ENCODE measurements around the gene NUPR2. TPM values are rescaled to one million over a fixed set of nuclear protein-coding genes. Genes with fewer than 3 reads are reported as not detected.
A peak's percentile ranks its signal among the peaks of the same experiment; 100 is the strongest.
"Not testable (repeated sequence)": the region's sequence is repeated elsewhere in the genome, so short reads cannot be mapped to it uniquely, and the experiment has no call there.

NUPR2 gene
- 1.0 TPM for total RNA-seq

- Histone ChIP-seq H3K36me3 (ENCODE audit: control insufficient read depth in 3 of 3, insufficient read depth in 3 of 3, low read length in 3 of 3) (no peaks in the 10 kb centered on the region), H3K4me1 (ENCODE audit: control insufficient read depth in 3 of 3, insufficient read depth in 3 of 3, low read length in 3 of 3) (no peaks in the 10 kb centered on the region), H3K27me3 (ENCODE audit: control insufficient read depth in 3 of 3, insufficient read depth in 3 of 3, low read length in 3 of 3) (peaks cover 12 to 18% (median 13%) of the 10 kb centered on the region in 3 donors), H3K9ac (ENCODE audit: low read depth in 1 of 3, low read length in 3 of 3) (peak within 1 kb of the TSS in 1 of 3 donors; percentile 16), H3K9me3 (ENCODE audit: control insufficient read depth in 3 of 3, low read length in 3 of 3) (no peaks in the 10 kb centered on the region), H3K4me3 (ENCODE audit: low read length in 3 of 3) (no peak within 1 kb of the TSS), H3K27ac (ENCODE audit: low read depth, low read length) (no peak within 1 kb of the TSS)
Measured at GRCh38 chr7:56115852-56116538, at the start of gene NUPR2. Gene NUPR2 (minus strand): TSS chr7:56116417. CDS start chr7:56116314, 103 bp downstream.

GRCh38 chr7:56157238-56157790, 41.1 kb upstream of the NUPR2 start:
- no peaks in the 10 kb centered on the region for H3K4me1 ChIP-seq (ENCODE audit: control insufficient read depth in 3 of 3, insufficient read depth in 3 of 3, low read length in 3 of 3)

GRCh38 chr7:56131062-56131461, 14.8 kb upstream of the NUPR2 start:
- H3K4me3 ChIP-seq (ENCODE audit: low read length in 3 of 3); H3K9ac ChIP-seq (ENCODE audit: low read depth in 1 of 3, low read length in 3 of 3); H3K36me3 ChIP-seq (ENCODE audit: control insufficient read depth in 3 of 3, insufficient read depth in 3 of 3, low read length in 3 of 3); H3K4me1 ChIP-seq (ENCODE audit: control insufficient read depth in 3 of 3, insufficient read depth in 3 of 3, low read length in 3 of 3); H3K27me3 ChIP-seq (ENCODE audit: control insufficient read depth in 3 of 3, insufficient read depth in 3 of 3, low read length in 3 of 3); H3K27ac ChIP-seq (ENCODE audit: low read depth, low read length); H3K9me3 ChIP-seq (ENCODE audit: control insufficient read depth in 3 of 3, low read length in 3 of 3): not testable (repeated sequence)

More at GRCh38 chr7:56157238-56157790, 41.1 kb upstream of the NUPR2 start:
- no peaks in the 10 kb centered on the region for H3K27me3 ChIP-seq (ENCODE audit: control insufficient read depth in 3 of 3, insufficient read depth in 3 of 3, low read length in 3 of 3)
- no peak overlapping the region for H3K27ac ChIP-seq (ENCODE audit: low read depth, low read length)
- no peak overlapping the region for H3K4me3 ChIP-seq (ENCODE audit: low read length in 3 of 3)
- H3K36me3 ChIP-seq (ENCODE audit: control insufficient read depth in 3 of 3, insufficient read depth in 3 of 3, low read length in 3 of 3): no peaks in the 10 kb centered on the region
- H3K9ac ChIP-seq (ENCODE audit: low read depth in 1 of 3, low read length in 3 of 3): no peak overlapping the region
- peaks cover 0 to 3% (median 3%) of the 10 kb centered on the region in 3 donors for H3K9me3 ChIP-seq (ENCODE audit: control insufficient read depth in 3 of 3, low read length in 3 of 3)

GRCh38 chr7:56127241-56127975, 11.2 kb upstream of the NUPR2 start:
- H3K27me3 ChIP-seq (ENCODE audit: control insufficient read depth in 3 of 3, insufficient read depth in 3 of 3, low read length in 3 of 3): no peaks in the 10 kb centered on the region
- no peak overlapping the region for H3K9ac ChIP-seq (ENCODE audit: low read depth in 1 of 3, low read length in 3 of 3)
- H3K9me3 ChIP-seq (ENCODE audit: control insufficient read depth in 3 of 3, low read length in 3 of 3): no peaks in the 10 kb centered on the region
- H3K4me1 ChIP-seq (ENCODE audit: control insufficient read depth in 3 of 3, insufficient read depth in 3 of 3, low read length in 3 of 3): no peaks in the 10 kb centered on the region
- no peak overlapping the region for H3K4me3 ChIP-seq (ENCODE audit: low read length in 3 of 3)
- no peak overlapping the region for H3K27ac ChIP-seq (ENCODE audit: low read depth, low read length)
- H3K36me3 ChIP-seq (ENCODE audit: control insufficient read depth in 3 of 3, insufficient read depth in 3 of 3, low read length in 3 of 3): no peaks in the 10 kb centered on the region

- Histone ChIP-seq H3K4me1 (ENCODE audit: control insufficient read depth in 3 of 3, insufficient read depth in 3 of 3, low read length in 3 of 3) (no peaks in the 10 kb centered on the region), H3K27ac (ENCODE audit: low read depth, low read length) (no peak overlapping the region), H3K9me3 (ENCODE audit: control insufficient read depth in 3 of 3, low read length in 3 of 3) (no peaks in the 10 kb centered on the region), H3K27me3 (ENCODE audit: control insufficient read depth in 3 of 3, insufficient read depth in 3 of 3, low read length in 3 of 3) (no peaks in the 10 kb centered on the region), H3K9ac (ENCODE audit: low read depth in 1 of 3, low read length in 3 of 3) (no peak overlapping the region), H3K36me3 (ENCODE audit: control insufficient read depth in 3 of 3, insufficient read depth in 3 of 3, low read length in 3 of 3) (no peaks in the 10 kb centered on the region), H3K4me3 (ENCODE audit: low read length in 3 of 3) (no peak overlapping the region)
Measured at GRCh38 chr7:56125831-56126230, 9.6 kb upstream of the NUPR2 start.

- Histone ChIP-seq H3K4me3 (ENCODE audit: low read length in 3 of 3) (no peak overlapping the region), H3K27ac (ENCODE audit: low read depth, low read length) (no peak overlapping the region), H3K36me3 (ENCODE audit: control insufficient read depth in 3 of 3, insufficient read depth in 3 of 3, low read length in 3 of 3) (no peaks in the 10 kb centered on the region), H3K9ac (ENCODE audit: low read depth in 1 of 3, low read length in 3 of 3) (no peak overlapping the region), H3K27me3 (ENCODE audit: control insufficient read depth in 3 of 3, insufficient read depth in 3 of 3, low read length in 3 of 3) (no peaks in the 10 kb centered on the region), H3K9me3 (ENCODE audit: control insufficient read depth in 3 of 3, low read length in 3 of 3) (no peaks in the 10 kb centered on the region), H3K4me1 (ENCODE audit: control insufficient read depth in 3 of 3, insufficient read depth in 3 of 3, low read length in 3 of 3) (no peaks in the 10 kb centered on the region)
Measured at GRCh38 chr7:56124981-56125380, 8.8 kb upstream of the NUPR2 start.

- no peak overlapping the region for H3K27ac ChIP-seq (ENCODE audit: low read depth, low read length)
- peaks cover 5 to 7% (median 5%) of the 10 kb centered on the region in 3 donors for H3K27me3 ChIP-seq (ENCODE audit: control insufficient read depth in 3 of 3, insufficient read depth in 3 of 3, low read length in 3 of 3)
- H3K9ac ChIP-seq (ENCODE audit: low read depth in 1 of 3, low read length in 3 of 3): no peak overlapping the region
- H3K36me3 ChIP-seq (ENCODE audit: control insufficient read depth in 3 of 3, insufficient read depth in 3 of 3, low read length in 3 of 3): no peaks in the 10 kb centered on the region
- H3K4me1 ChIP-seq (ENCODE audit: control insufficient read depth in 3 of 3, insufficient read depth in 3 of 3, low read length in 3 of 3): no peaks in the 10 kb centered on the region
- no peaks in the 10 kb centered on the region for H3K9me3 ChIP-seq (ENCODE audit: control insufficient read depth in 3 of 3, low read length in 3 of 3)
- H3K4me3 ChIP-seq (ENCODE audit: low read length in 3 of 3): no peak overlapping the region
Measured at GRCh38 chr7:56121440-56121839, 5.2 kb upstream of the NUPR2 start.

- not testable (repeated sequence) for H3K4me1 ChIP-seq (ENCODE audit: control insufficient read depth in 3 of 3, insufficient read depth in 3 of 3, low read length in 3 of 3); H3K36me3 ChIP-seq (ENCODE audit: control insufficient read depth in 3 of 3, insufficient read depth in 3 of 3, low read length in 3 of 3); H3K9me3 ChIP-seq (ENCODE audit: control insufficient read depth in 3 of 3, low read length in 3 of 3); H3K27ac ChIP-seq (ENCODE audit: low read depth, low read length); H3K9ac ChIP-seq (ENCODE audit: low read depth in 1 of 3, low read length in 3 of 3); H3K4me3 ChIP-seq (ENCODE audit: low read length in 3 of 3)
- peaks cover 12 to 17% (median 13%) of the 10 kb centered on the region in 3 donors for H3K27me3 ChIP-seq (ENCODE audit: control insufficient read depth in 3 of 3, insufficient read depth in 3 of 3, low read length in 3 of 3)
Measured at GRCh38 chr7:56112244-56112643, 4.0 kb downstream of the NUPR2 start.

GRCh38 chr7:56110611-56111010, 5.6 kb downstream of the NUPR2 start:
- no peak overlapping the region for H3K27ac ChIP-seq (ENCODE audit: low read depth, low read length)
- no peak overlapping the region for H3K9ac ChIP-seq (ENCODE audit: low read depth in 1 of 3, low read length in 3 of 3)
- H3K4me1 ChIP-seq (ENCODE audit: control insufficient read depth in 3 of 3, insufficient read depth in 3 of 3, low read length in 3 of 3): peaks cover under 1 to 3% (median under 1%) of the 10 kb centered on the region in 3 donors
- H3K27me3 ChIP-seq (ENCODE audit: control insufficient read depth in 3 of 3, insufficient read depth in 3 of 3, low read length in 3 of 3): peaks cover 0 to 5% (median under 1%) of the 10 kb centered on the region in 3 donors
- no peaks in the 10 kb centered on the region for H3K9me3 ChIP-seq (ENCODE audit: control insufficient read depth in 3 of 3, low read length in 3 of 3)
- H3K4me3 ChIP-seq (ENCODE audit: low read length in 3 of 3): no peak overlapping the region
- H3K36me3 ChIP-seq (ENCODE audit: control insufficient read depth in 3 of 3, insufficient read depth in 3 of 3, low read length in 3 of 3): no peaks in the 10 kb centered on the region

GRCh38 chr7:56107954-56108258, 8.3 kb downstream of the NUPR2 start:
- H3K9ac ChIP-seq (ENCODE audit: low read depth in 1 of 3, low read length in 3 of 3): no peak overlapping the region
- no peaks in the 10 kb centered on the region for H3K27me3 ChIP-seq (ENCODE audit: control insufficient read depth in 3 of 3, insufficient read depth in 3 of 3, low read length in 3 of 3)
- no peak overlapping the region for H3K27ac ChIP-seq (ENCODE audit: low read depth, low read length)

More at GRCh38 chr7:56107954-56108258, 8.3 kb downstream of the NUPR2 start:
- peaks cover 10 to 15% (median 11%) of the 10 kb centered on the region in 3 donors for H3K4me1 ChIP-seq (ENCODE audit: control insufficient read depth in 3 of 3, insufficient read depth in 3 of 3, low read length in 3 of 3)
- H3K36me3 ChIP-seq (ENCODE audit: control insufficient read depth in 3 of 3, insufficient read depth in 3 of 3, low read length in 3 of 3): peaks cover 5 to 12% (median 9%) of the 10 kb centered on the region in 3 donors
- H3K9me3 ChIP-seq (ENCODE audit: control insufficient read depth in 3 of 3, low read length in 3 of 3): no peaks in the 10 kb centered on the region
- H3K4me3 ChIP-seq (ENCODE audit: low read length in 3 of 3): no peak overlapping the region
